HepG2 (cell line): Measurements from ENCODE around the gene POU2AF3. TPM values are rescaled to one million over a fixed set of nuclear protein-coding genes. Genes with fewer than 3 reads are reported as not detected.

Experiments
- ARID5B ChIP-seq: IDR thresholded peaks from 2 replicates; pipeline ENCODE4 v1.4.0; 2020; ENCODE audit warnings: mild to moderate bottlenecking, missing genetic modification reagents
- ATF3 ChIP-seq: sonication (generic); formaldehyde crosslinking; IDR thresholded peaks from 2 replicates; pipeline ENCODE4 v1.4.0; 2020; ENCODE audit warnings: missing genetic modification reagents
- E2F2 ChIP-seq: sonication (generic); formaldehyde crosslinking; IDR thresholded peaks from 2 replicates; pipeline ENCODE4 v1.4.0; 2020; ENCODE audit warnings: missing genetic modification reagents, borderline replicate concordance
- ETS1 ChIP-seq: sonication (generic); formaldehyde crosslinking; IDR thresholded peaks from 2 replicates; pipeline ENCODE4 v1.4.0; 2020; ENCODE audit warnings: missing genetic modification reagents
- KAT7 ChIP-seq: IDR thresholded peaks from 2 replicates; pipeline ENCODE4 v1.6.1; 2018; ENCODE audit warnings: borderline replicate concordance, missing compliant biosample characterization
- MIER3 ChIP-seq: IDR thresholded peaks from 2 replicates; pipeline ENCODE4 v1.6.1; 2016; ENCODE audit warnings: missing compliant biosample characterization, borderline replicate concordance
- MTA1 ChIP-seq: sonication (generic); formaldehyde crosslinking; IDR thresholded peaks from 2 replicates; pipeline ENCODE4 v1.4.0; 2020; ENCODE audit warnings: missing genetic modification reagents, mild to moderate bottlenecking, borderline replicate concordance
- PHB2 ChIP-seq: fragments of 450-650 bp; IDR thresholded peaks from 2 replicates; pipeline ENCODE4 v1.6.1; 2018; ENCODE audit not compliant: partially characterized antibody
- SMARCC2 ChIP-seq: fragments of 450-650 bp; IDR thresholded peaks from 2 replicates; pipeline ENCODE4 v1.6.1; 2017; ENCODE audit warnings: antibody characterized with exemption, mild to moderate bottlenecking
- SOX13 ChIP-seq, 3 experiments: fragments of 450-650 bp in 1 of 3; sonication (generic) in 1 of 3; formaldehyde crosslinking in 1 of 3; IDR thresholded peaks in 2 of 3; conservative IDR thresholded peaks in 1 of 3; 2 replicates each; pipeline versions ENCODE4 v1.5.0 to v1.6.1; 2016 to 2020; ENCODE audit warnings: antibody characterized with exemption in 1 of 3, mild to moderate bottlenecking in 1 of 3, missing compliant biosample characterization in 1 of 3, missing genetic modification reagents in 1 of 3, moderate library complexity in 1 of 3
- SP1 ChIP-seq, 2 experiments: fragments of 450-650 bp in 1 of 2; sonication (generic) in 1 of 2; formaldehyde crosslinking in 1 of 2; IDR thresholded peaks; 2 replicates each; pipeline versions ENCODE4 v1.4.0 to v1.6.1; 2016 to 2020; ENCODE audit warnings: missing genetic modification reagents in 1 of 2
- TCF7L2 ChIP-seq: IDR thresholded peaks from 2 replicates; pipeline ENCODE4 v1.6.1; 2011; ENCODE audit warnings: mild to moderate bottlenecking, low read depth, low read length, moderate library complexity
- THAP11 ChIP-seq: IDR thresholded peaks from 2 replicates; pipeline ENCODE4 v1.6.1; 2016; ENCODE audit warnings: missing biosample characterization, missing genetic modification reagents
- ZC3H4 ChIP-seq: sonication (generic); formaldehyde crosslinking; IDR thresholded peaks from 2 replicates; pipeline ENCODE4 v1.4.0; 2020; ENCODE audit warnings: missing genetic modification reagents, borderline replicate concordance
- ZFP36L2 ChIP-seq: sonication (generic); formaldehyde crosslinking; IDR thresholded peaks from 2 replicates; pipeline ENCODE4 v1.4.0; 2020; ENCODE audit warnings: missing genetic modification reagents
- ZNF432 ChIP-seq: sonication (generic); formaldehyde crosslinking; IDR thresholded peaks from 2 replicates; pipeline ENCODE4 v1.5.0; 2020; ENCODE audit warnings: missing genetic modification reagents, mild to moderate bottlenecking, borderline replicate concordance
- ZNF446 ChIP-seq: sonication (generic); formaldehyde crosslinking; IDR thresholded peaks from 2 replicates; pipeline ENCODE4 v1.5.0; 2020; ENCODE audit warnings: mild to moderate bottlenecking, missing genetic modification reagents
- ZNF468 ChIP-seq: sonication (generic); formaldehyde crosslinking; IDR thresholded peaks from 2 replicates; pipeline ENCODE4 v1.8.0; 2022; ENCODE audit warnings: mild to moderate bottlenecking, moderate library complexity, missing genetic modification reagents
- ZNF580 ChIP-seq: IDR thresholded peaks from 2 replicates; pipeline ENCODE4 v1.6.1; 2016; ENCODE audit warnings: low read depth, borderline replicate concordance
- ZNF839 ChIP-seq: sonication (generic); formaldehyde crosslinking; IDR thresholded peaks from 2 replicates; pipeline ENCODE4 v1.4.0; 2020; ENCODE audit warnings: missing genetic modification reagents, mild to moderate bottlenecking, borderline replicate concordance
- polyA plus RNA-seq, 8 experiments: library from polyadenylated mRNA; depleted of rRNA in 3 of 8; stranded (reverse) in 7 of 8; unstranded in 1 of 8; fragments of >200 nt; fragmentation: Illumina TruSeq in 4 of 8; extraction: Trizol in 4 of 8; gene quantifications; 2 replicates each; pipeline versions ENCODE4 v1.2.1 to v1.2.3, GENCODE V29; 2011 to 2016; ENCODE audit warnings: low read depth in 4 of 8, missing spikeins in 1 of 8, mixed read lengths in 1 of 8; ENCODE audit not compliant: insufficient read depth in 1 of 8
- total RNA-seq, 5 experiments: library from RNA; depleted of rRNA; stranded (reverse); fragments of >200 nt; fragmentation: Illumina TruSeq; extraction: Trizol; gene quantifications; 2 replicates each; pipeline ENCODE4 v1.2.3, GENCODE V29; 2016; ENCODE audit warnings: low read depth in 1 of 5

Gene POU2AF3
- total and polyA plus RNA-seq, 2 of the 13 experiments (the other 11 are each of a cell fraction or from before 2014, with no cell fraction given) = 7.8 to 71.2 TPM

- TF ChIP-seq ATF3 (CRISPR knock-in tag) = no peak; the same call in 1 of the 2 replicates
- TF ChIP-seq ZNF580 (CRISPR knock-in tag) = peak; percentile 69
- no peak for TF ChIP-seq SOX13 (IDR thresholded peaks at IDR 0.05)
- peak in 1 of 2 experiments; percentile 32; a peak in 1 of 4 replicates for TF ChIP-seq SOX13 (CRISPR knock-in tag; conservative IDR thresholded peaks at IDR 0.05 in 1 of 2, IDR thresholded peaks at IDR 0.05 in 1 of 2)
- no peak for TF ChIP-seq ZNF839
- TF ChIP-seq ZNF432 (CRISPR knock-in tag) = no peak
- TF ChIP-seq TCF7L2 = no peak
- TF ChIP-seq ZNF446 (CRISPR knock-in tag) = 0 out of 2 replicates have a peak, but pooled peaks have one; percentile 68
- no peak for TF ChIP-seq ZFP36L2
- 0 out of 2 replicates have a peak, but pooled peaks have one; percentile 68 for TF ChIP-seq ZC3H4 (CRISPR knock-in tag)
- TF ChIP-seq THAP11 (CRISPR knock-in tag) = peak; percentile 55; the same call in 1 of the 2 replicates
- no peak; the same call in 1 of the 2 replicates for TF ChIP-seq ARID5B
- peak; percentile 81; the same call in 1 of the 2 replicates for TF ChIP-seq KAT7
- TF ChIP-seq SP1 (IDR thresholded peaks at IDR 0.05) = no peak
- no peak for TF ChIP-seq SP1 (CRISPR knock-in tag; IDR thresholded peaks at IDR 0.05)
- no peak for TF ChIP-seq SMARCC2
- no peak for TF ChIP-seq PHB2
- TF ChIP-seq ETS1 (CRISPR knock-in tag) = no peak
- no peak for TF ChIP-seq ZNF468 (CRISPR knock-in tag)
- TF ChIP-seq E2F2 = no peak
- no peak for TF ChIP-seq MIER3
- TF ChIP-seq MTA1 (CRISPR knock-in tag) = peak; percentile 13; the same call in 1 of the 2 replicates
Observed at GRCh38 chr11:111299101-111300026, 1.0 kb downstream of the POU2AF3 start (continued).
